T-helper 1 cell treated with Interleukin-12 subunit alpha and Interleukin-12 subunit beta and Interleukin-4 antibody, amounts not matched to agents 30 μg/mL and 1 μg/mL, for 36 hours (primary cell): ENCODE data around the gene CACNA1C.

Source experiments
- H3K27ac Mint-ChIP-seq: one replicate; pipeline ENCODE4 v1.8.0; 2021; ENCODE audit warnings: mild to moderate bottlenecking, mixed read lengths
- H3K27me3 Mint-ChIP-seq: one replicate; pipeline ENCODE4 v1.8.0; 2021; ENCODE audit warnings: low read depth, mixed read lengths
- H3K36me3 Mint-ChIP-seq: one replicate; pipeline ENCODE4 v1.8.0; 2021; ENCODE audit warnings: low read depth, mixed read lengths
- H3K4me1 Mint-ChIP-seq: one replicate; pipeline ENCODE4 v1.8.0; 2021; ENCODE audit warnings: low read depth, mixed read lengths
- H3K4me3 Mint-ChIP-seq: one replicate; pipeline ENCODE4 v1.8.0; 2021; ENCODE audit warnings: mild to moderate bottlenecking, moderate library complexity, mixed read lengths
- H3K9me3 Mint-ChIP-seq: one replicate; pipeline ENCODE4 v1.8.0; 2021; ENCODE audit warnings: mixed read lengths

CACNA1C gene

GRCh38 chr12:2382370-2383155, 329.8 kb downstream of the CACNA1C start:
- peaks cover 2% of the 10 kb centered on the region for H3K36me3 Mint-ChIP-seq
- H3K27ac Mint-ChIP-seq, result no peak overlapping the region
- no peak overlapping the region for H3K4me3 Mint-ChIP-seq
- peaks cover 47% of the 10 kb centered on the region for H3K27me3 Mint-ChIP-seq
- H3K9me3 Mint-ChIP-seq, result peaks cover 3% of the 10 kb centered on the region
- H3K4me1 Mint-ChIP-seq, result peaks cover 31% of the 10 kb centered on the region

- Mint-ChIP-seq H3K27ac (no peak overlapping the region), H3K27me3 (peaks cover 44% of the 10 kb centered on the region), H3K36me3 (peaks cover 2% of the 10 kb centered on the region), H3K9me3 (peaks cover 3% of the 10 kb centered on the region), H3K4me1 (peaks cover 22% of the 10 kb centered on the region), H3K4me3 (no peak overlapping the region)
Observed at GRCh38 chr12:2383325-2384028, 330.7 kb downstream of the CACNA1C start.

- Mint-ChIP-seq H3K27me3 (peaks cover 44% of the 10 kb centered on the region), H3K4me1 (peaks cover 18% of the 10 kb centered on the region), H3K36me3 (no peaks in the 10 kb centered on the region), H3K4me3 (no peak overlapping the region), H3K9me3 (no peaks in the 10 kb centered on the region), H3K27ac (no peak overlapping the region)
Observed at GRCh38 chr12:2384029-2384386, 331.2 kb downstream of the CACNA1C start.

GRCh38 chr12:2384533-2385351, 332.0 kb downstream of the CACNA1C start:
- H3K27me3 Mint-ChIP-seq, result peaks cover 41% of the 10 kb centered on the region
- H3K27ac Mint-ChIP-seq, result no peak overlapping the region
- H3K4me3 Mint-ChIP-seq, result no peak overlapping the region
- no peaks in the 10 kb centered on the region for H3K9me3 Mint-ChIP-seq
- H3K4me1 Mint-ChIP-seq, result peaks cover 12% of the 10 kb centered on the region
- no peaks in the 10 kb centered on the region for H3K36me3 Mint-ChIP-seq

- Mint-ChIP-seq H3K36me3 (no peaks in the 10 kb centered on the region), H3K27me3 (peaks cover 37% of the 10 kb centered on the region), H3K27ac (no peak overlapping the region), H3K9me3 (no peaks in the 10 kb centered on the region), H3K4me1 (peaks cover 6% of the 10 kb centered on the region), H3K4me3 (no peak overlapping the region)
Observed at GRCh38 chr12:2385529-2385928, 332.7 kb downstream of the CACNA1C start.

- Mint-ChIP-seq H3K36me3 (no peaks in the 10 kb centered on the region), H3K27ac (no peak overlapping the region), H3K27me3 (peaks cover 42% of the 10 kb centered on the region), H3K4me1 (no peaks in the 10 kb centered on the region), H3K4me3 (no peak overlapping the region), H3K9me3 (no peaks in the 10 kb centered on the region)
Observed at GRCh38 chr12:2386566-2386965, 333.8 kb downstream of the CACNA1C start.

GRCh38 chr12:2387103-2387834, 334.5 kb downstream of the CACNA1C start:
- no peak overlapping the region for H3K27ac Mint-ChIP-seq
- H3K9me3 Mint-ChIP-seq, result no peaks in the 10 kb centered on the region
- H3K36me3 Mint-ChIP-seq, result no peaks in the 10 kb centered on the region
- no peaks in the 10 kb centered on the region for H3K4me1 Mint-ChIP-seq
- no peak overlapping the region for H3K4me3 Mint-ChIP-seq
- peaks cover 42% of the 10 kb centered on the region for H3K27me3 Mint-ChIP-seq

GRCh38 chr12:2389079-2389790, 336.4 kb downstream of the CACNA1C start:
- Mint-ChIP-seq H3K27me3 (peaks cover 25% of the 10 kb centered on the region), H3K36me3 (no peaks in the 10 kb centered on the region), H3K9me3 (no peaks in the 10 kb centered on the region), H3K4me3 (no peak overlapping the region), H3K4me1 (no peaks in the 10 kb centered on the region), H3K27ac (no peak overlapping the region)

- Mint-ChIP-seq H3K36me3 (no peaks in the 10 kb centered on the region), H3K4me3 (no peak overlapping the region), H3K27me3 (peaks cover 17% of the 10 kb centered on the region), H3K9me3 (no peaks in the 10 kb centered on the region), H3K4me1 (no peaks in the 10 kb centered on the region), H3K27ac (no peak overlapping the region)
Observed at GRCh38 chr12:2390133-2390532, 337.3 kb downstream of the CACNA1C start.

- Mint-ChIP-seq H3K4me1 (no peaks in the 10 kb centered on the region), H3K9me3 (no peaks in the 10 kb centered on the region), H3K27ac (no peak overlapping the region), H3K27me3 (peaks cover 13% of the 10 kb centered on the region), H3K36me3 (no peaks in the 10 kb centered on the region), H3K4me3 (no peak overlapping the region)
Observed at GRCh38 chr12:2390850-2391390, 338.1 kb downstream of the CACNA1C start.

GRCh38 chr12:2391740-2392331, 339.0 kb downstream of the CACNA1C start:
- peaks cover 13% of the 10 kb centered on the region for H3K27me3 Mint-ChIP-seq
- no peak overlapping the region for H3K4me3 Mint-ChIP-seq
- H3K27ac Mint-ChIP-seq, result no peak overlapping the region
- H3K9me3 Mint-ChIP-seq, result no peaks in the 10 kb centered on the region
- no peaks in the 10 kb centered on the region for H3K4me1 Mint-ChIP-seq
- H3K36me3 Mint-ChIP-seq, result no peaks in the 10 kb centered on the region

- Mint-ChIP-seq H3K9me3 (no peaks in the 10 kb centered on the region), H3K4me1 (no peaks in the 10 kb centered on the region), H3K27ac (no peak overlapping the region), H3K4me3 (no peak overlapping the region), H3K36me3 (no peaks in the 10 kb centered on the region), H3K27me3 (peaks cover 13% of the 10 kb centered on the region)
Observed at GRCh38 chr12:2393016-2393415, 340.2 kb downstream of the CACNA1C start.

- no peaks in the 10 kb centered on the region for H3K4me1 Mint-ChIP-seq
- peaks cover 13% of the 10 kb centered on the region for H3K27me3 Mint-ChIP-seq
- no peaks in the 10 kb centered on the region for H3K36me3 Mint-ChIP-seq
- no peak overlapping the region for H3K4me3 Mint-ChIP-seq
- no peaks in the 10 kb centered on the region for H3K9me3 Mint-ChIP-seq
- no peak overlapping the region for H3K27ac Mint-ChIP-seq
Observed at GRCh38 chr12:2393996-2394395, 341.2 kb downstream of the CACNA1C start.
